HepG2 (cell line): Measurements from ENCODE around the gene CDCA5. TPM values are rescaled to one million over a fixed set of nuclear protein-coding genes. Genes with fewer than 3 reads are reported as not detected.
A peak's percentile ranks its signal among the peaks of the same experiment; 100 is the strongest.

Source experiments
- ARHGAP35 ChIP-seq: sonication (generic); formaldehyde crosslinking; IDR thresholded peaks from 2 replicates; pipeline ENCODE4 v1.9.0; 2022; ENCODE audit warnings: mild to moderate bottlenecking, inconsistent platforms, moderate library complexity, missing genetic modification reagents, borderline replicate concordance
- ELF4 ChIP-seq: sonication (generic); formaldehyde crosslinking; IDR thresholded peaks from 2 replicates; pipeline ENCODE4 v1.5.0; 2020; ENCODE audit warnings: missing genetic modification reagents, mild to moderate bottlenecking, moderate library complexity, borderline replicate concordance
- HDAC1 ChIP-seq: sonication (generic); formaldehyde crosslinking; IDR thresholded peaks from 2 replicates; pipeline ENCODE4 v1.5.1; 2020; ENCODE audit warnings: mild to moderate bottlenecking, missing genetic modification reagents
- HNRNPK ChIP-seq: fragments of 200-400 bp; formaldehyde crosslinking; IDR thresholded peaks from 2 replicates; pipeline ENCODE4 v1.6.1; 2018; ENCODE audit warnings: low read length, low read depth, moderate library complexity, mild to moderate bottlenecking; ENCODE audit not compliant: poor library complexity, severe bottlenecking
- NCOR1 ChIP-seq: fragments of 200-600 bp; sonication (generic); IDR thresholded peaks from 2 replicates; pipeline ENCODE4 v1.7.0; 2017; ENCODE audit warnings: antibody characterized with exemption, low read length, borderline replicate concordance
- RXRA ChIP-seq: sonication (generic); formaldehyde crosslinking; IDR thresholded peaks from 2 replicates; pipeline ENCODE4 v1.5.1; 2020; ENCODE audit warnings: missing genetic modification reagents
- SAP130 ChIP-seq: IDR thresholded peaks from 2 replicates; pipeline ENCODE4 v1.6.1; 2016; ENCODE audit warnings: low read depth
- SATB2 ChIP-seq: sonication (generic); formaldehyde crosslinking; IDR thresholded peaks from 2 replicates; pipeline ENCODE4 v1.5.0; 2020; ENCODE audit warnings: missing genetic modification reagents
- TFDP1 ChIP-seq: IDR thresholded peaks from 2 replicates; pipeline ENCODE4 v1.6.1; 2016; ENCODE audit warnings: missing compliant biosample characterization, missing genetic modification reagents, borderline replicate concordance
- ZNF792 ChIP-seq: IDR thresholded peaks from 2 replicates; pipeline ENCODE4 v1.6.1; 2016
- ZNF816 ChIP-seq: sonication (generic); formaldehyde crosslinking; IDR thresholded peaks from 2 replicates; pipeline ENCODE4 v1.8.0; 2022; ENCODE audit warnings: missing genetic modification reagents, mild to moderate bottlenecking, borderline replicate concordance
- ZNF841 ChIP-seq: sonication (generic); formaldehyde crosslinking; IDR thresholded peaks from 2 replicates; pipeline ENCODE4 v1.8.1; 2023; ENCODE audit warnings: missing genetic modification reagents, borderline replicate concordance
- polyA plus RNA-seq, 8 experiments: library from polyadenylated mRNA; depleted of rRNA in 3 of 8; stranded (reverse) in 7 of 8; unstranded in 1 of 8; fragments of >200 nt; fragmentation: Illumina TruSeq in 4 of 8; extraction: Trizol in 4 of 8; gene quantifications; 2 replicates each; pipeline versions ENCODE4 v1.2.1 to v1.2.3, GENCODE V29; 2011 to 2016; ENCODE audit warnings: low read depth in 4 of 8, missing spikeins in 1 of 8, mixed read lengths in 1 of 8; ENCODE audit not compliant: insufficient read depth in 1 of 8
- total RNA-seq, 5 experiments: library from RNA; depleted of rRNA; stranded (reverse); fragments of >200 nt; fragmentation: Illumina TruSeq; extraction: Trizol; gene quantifications; 2 replicates each; pipeline ENCODE4 v1.2.3, GENCODE V29; 2016; ENCODE audit warnings: low read depth in 1 of 5
- TF ChIP-seq, protein P1 (sequence below): sonication (generic); formaldehyde crosslinking; IDR thresholded peaks from 2 replicates; pipeline ENCODE4 v1.4.0; 2020; ENCODE audit warnings: missing genetic modification reagents, borderline replicate concordance
- TF ChIP-seq, protein P2 (sequence below): IDR thresholded peaks from 2 replicates; pipeline ENCODE4 v1.6.1; 2016; ENCODE audit warnings: mild to moderate bottlenecking
- TF ChIP-seq, protein P3 (sequence below): sonication (generic); formaldehyde crosslinking; IDR thresholded peaks from 2 replicates; pipeline ENCODE4 v1.4.0; 2020; ENCODE audit warnings: mild to moderate bottlenecking, missing genetic modification reagents, borderline replicate concordance
- TF ChIP-seq, protein P4 (sequence below), 2 experiments: IDR thresholded peaks; 2 replicates each; pipeline ENCODE4 v1.6.1; 2011 to 2012; ENCODE audit warnings: low read length in 2 of 2, borderline replicate concordance in 1 of 2, low read depth in 1 of 2, mild to moderate bottlenecking in 1 of 2, moderate library complexity in 1 of 2

CDCA5 gene
- total and polyA plus RNA-seq, 2 of the 13 experiments (the other 11 are each of a cell fraction or from before 2014, with no cell fraction given), result 13.5 to 50.6 TPM

DNA sequence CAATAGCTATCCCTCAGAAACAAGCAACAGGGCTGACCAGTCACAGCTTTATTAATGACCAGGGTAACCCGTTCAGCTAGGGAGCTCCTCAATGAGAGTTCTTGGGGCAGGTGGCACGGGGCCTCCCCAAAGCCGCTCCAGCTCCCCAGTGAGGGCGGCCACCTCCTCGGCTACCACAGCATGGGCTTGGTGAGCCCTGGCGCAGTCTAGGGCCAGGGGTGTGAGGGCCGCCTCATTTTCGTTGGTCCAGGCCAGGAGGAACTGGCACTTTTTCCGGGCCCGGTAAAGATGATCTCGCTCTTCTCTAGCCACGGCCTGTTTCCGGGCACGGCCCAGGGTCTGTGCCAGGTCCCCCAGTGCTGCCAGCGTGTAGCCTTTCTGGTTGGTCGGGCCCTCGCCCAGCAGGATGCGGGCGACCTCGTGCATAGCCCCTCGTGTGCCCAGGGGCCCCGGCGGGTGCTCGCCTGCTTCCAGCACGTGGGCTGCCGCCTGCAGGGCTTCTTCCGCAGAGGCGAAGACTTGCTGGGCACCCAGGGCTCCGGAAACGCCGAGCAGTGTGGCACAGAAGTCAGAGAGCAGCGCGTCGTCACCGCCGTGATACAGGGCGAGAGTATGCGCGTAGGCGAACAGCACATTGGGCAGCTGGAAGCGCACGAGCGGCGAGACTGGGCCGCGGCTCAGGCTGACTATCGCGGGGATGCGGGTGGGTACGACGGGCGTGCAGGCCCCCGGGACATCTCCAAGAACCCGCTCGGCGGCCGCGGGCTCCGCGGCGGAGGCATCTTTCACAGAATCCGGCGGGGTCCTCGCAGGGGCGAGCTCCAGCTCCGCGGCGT lies 32.7 kb upstream of the CDCA5 start (continued):
- TF ChIP-seq, protein P1, sequence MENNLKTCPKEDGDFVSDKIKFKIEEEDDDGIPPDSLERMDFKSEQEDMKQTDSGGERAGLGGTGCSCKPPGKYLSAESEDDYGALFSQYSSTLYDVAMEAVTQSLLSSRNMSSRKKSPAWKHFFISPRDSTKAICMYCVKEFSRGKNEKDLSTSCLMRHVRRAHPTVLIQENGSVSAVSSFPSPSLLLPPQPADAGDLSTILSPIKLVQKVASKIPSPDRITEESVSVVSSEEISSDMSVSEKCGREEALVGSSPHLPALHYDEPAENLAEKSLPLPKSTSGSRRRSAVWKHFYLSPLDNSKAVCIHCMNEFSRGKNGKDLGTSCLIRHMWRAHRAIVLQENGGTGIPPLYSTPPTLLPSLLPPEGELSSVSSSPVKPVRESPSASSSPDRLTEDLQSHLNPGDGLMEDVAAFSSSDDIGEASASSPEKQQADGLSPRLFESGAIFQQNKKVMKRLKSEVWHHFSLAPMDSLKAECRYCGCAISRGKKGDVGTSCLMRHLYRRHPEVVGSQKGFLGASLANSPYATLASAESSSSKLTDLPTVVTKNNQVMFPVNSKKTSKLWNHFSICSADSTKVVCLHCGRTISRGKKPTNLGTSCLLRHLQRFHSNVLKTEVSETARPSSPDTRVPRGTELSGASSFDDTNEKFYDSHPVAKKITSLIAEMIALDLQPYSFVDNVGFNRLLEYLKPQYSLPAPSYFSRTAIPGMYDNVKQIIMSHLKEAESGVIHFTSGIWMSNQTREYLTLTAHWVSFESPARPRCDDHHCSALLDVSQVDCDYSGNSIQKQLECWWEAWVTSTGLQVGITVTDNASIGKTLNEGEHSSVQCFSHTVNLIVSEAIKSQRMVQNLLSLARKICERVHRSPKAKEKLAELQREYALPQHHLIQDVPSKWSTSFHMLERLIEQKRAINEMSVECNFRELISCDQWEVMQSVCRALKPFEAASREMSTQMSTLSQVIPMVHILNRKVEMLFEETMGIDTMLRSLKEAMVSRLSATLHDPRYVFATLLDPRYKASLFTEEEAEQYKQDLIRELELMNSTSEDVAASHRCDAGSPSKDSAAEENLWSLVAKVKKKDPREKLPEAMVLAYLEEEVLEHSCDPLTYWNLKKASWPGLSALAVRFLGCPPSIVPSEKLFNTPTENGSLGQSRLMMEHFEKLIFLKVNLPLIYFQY (CRISPR knock-in tag), result no peak
- TF ChIP-seq, protein P2, sequence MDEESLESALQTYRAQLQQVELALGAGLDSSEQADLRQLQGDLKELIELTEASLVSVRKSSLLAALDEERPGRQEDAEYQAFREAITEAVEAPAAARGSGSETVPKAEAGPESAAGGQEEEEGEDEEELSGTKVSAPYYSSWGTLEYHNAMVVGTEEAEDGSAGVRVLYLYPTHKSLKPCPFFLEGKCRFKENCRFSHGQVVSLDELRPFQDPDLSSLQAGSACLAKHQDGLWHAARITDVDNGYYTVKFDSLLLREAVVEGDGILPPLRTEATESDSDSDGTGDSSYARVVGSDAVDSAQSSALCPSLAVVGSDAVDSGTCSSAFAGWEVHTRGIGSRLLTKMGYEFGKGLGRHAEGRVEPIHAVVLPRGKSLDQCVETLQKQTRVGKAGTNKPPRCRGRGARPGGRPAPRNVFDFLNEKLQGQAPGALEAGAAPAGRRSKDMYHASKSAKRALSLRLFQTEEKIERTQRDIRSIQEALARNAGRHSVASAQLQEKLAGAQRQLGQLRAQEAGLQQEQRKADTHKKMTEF (CRISPR knock-in tag), result no peak
- TF ChIP-seq ELF4 (no peak), TFDP1 (CRISPR knock-in tag) (peak; percentile 54; the same call in 1 of the 2 replicates), RXRA (no peak), NCOR1 (no peak), ARHGAP35 (no peak), ZNF792 (CRISPR knock-in tag) (no peak), ZNF816 (peak; percentile 22; the same call in 1 of the 2 replicates), HNRNPK (no peak), SATB2 (0 out of 2 replicates have a peak, but pooled peaks have one; percentile 15), ZNF841 (CRISPR knock-in tag) (0 out of 2 replicates have a peak, but pooled peaks have one; percentile 61), HDAC1 (no peak), SAP130 (CRISPR knock-in tag) (no peak)
- TF ChIP-seq, protein P3, sequence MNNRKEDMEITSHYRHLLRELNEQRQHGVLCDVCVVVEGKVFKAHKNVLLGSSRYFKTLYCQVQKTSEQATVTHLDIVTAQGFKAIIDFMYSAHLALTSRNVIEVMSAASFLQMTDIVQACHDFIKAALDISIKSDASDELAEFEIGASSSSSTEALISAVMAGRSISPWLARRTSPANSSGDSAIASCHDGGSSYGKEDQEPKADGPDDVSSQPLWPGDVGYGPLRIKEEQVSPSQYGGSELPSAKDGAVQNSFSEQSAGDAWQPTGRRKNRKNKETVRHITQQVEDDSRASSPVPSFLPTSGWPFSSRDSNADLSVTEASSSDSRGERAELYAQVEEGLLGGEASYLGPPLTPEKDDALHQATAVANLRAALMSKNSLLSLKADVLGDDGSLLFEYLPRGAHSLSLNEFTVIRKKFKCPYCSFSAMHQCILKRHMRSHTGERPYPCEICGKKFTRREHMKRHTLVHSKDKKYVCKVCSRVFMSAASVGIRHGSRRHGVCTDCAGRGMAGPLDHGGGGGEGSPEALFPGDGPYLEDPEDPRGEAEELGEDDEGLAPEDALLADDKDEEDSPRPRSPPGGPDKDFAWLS, result no peak
- TF ChIP-seq, protein P4, sequence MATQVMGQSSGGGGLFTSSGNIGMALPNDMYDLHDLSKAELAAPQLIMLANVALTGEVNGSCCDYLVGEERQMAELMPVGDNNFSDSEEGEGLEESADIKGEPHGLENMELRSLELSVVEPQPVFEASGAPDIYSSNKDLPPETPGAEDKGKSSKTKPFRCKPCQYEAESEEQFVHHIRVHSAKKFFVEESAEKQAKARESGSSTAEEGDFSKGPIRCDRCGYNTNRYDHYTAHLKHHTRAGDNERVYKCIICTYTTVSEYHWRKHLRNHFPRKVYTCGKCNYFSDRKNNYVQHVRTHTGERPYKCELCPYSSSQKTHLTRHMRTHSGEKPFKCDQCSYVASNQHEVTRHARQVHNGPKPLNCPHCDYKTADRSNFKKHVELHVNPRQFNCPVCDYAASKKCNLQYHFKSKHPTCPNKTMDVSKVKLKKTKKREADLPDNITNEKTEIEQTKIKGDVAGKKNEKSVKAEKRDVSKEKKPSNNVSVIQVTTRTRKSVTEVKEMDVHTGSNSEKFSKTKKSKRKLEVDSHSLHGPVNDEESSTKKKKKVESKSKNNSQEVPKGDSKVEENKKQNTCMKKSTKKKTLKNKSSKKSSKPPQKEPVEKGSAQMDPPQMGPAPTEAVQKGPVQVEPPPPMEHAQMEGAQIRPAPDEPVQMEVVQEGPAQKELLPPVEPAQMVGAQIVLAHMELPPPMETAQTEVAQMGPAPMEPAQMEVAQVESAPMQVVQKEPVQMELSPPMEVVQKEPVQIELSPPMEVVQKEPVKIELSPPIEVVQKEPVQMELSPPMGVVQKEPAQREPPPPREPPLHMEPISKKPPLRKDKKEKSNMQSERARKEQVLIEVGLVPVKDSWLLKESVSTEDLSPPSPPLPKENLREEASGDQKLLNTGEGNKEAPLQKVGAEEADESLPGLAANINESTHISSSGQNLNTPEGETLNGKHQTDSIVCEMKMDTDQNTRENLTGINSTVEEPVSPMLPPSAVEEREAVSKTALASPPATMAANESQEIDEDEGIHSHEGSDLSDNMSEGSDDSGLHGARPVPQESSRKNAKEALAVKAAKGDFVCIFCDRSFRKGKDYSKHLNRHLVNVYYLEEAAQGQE (IDR thresholded peaks at IDR 0.05; ENCODE audit: borderline replicate concordance in 1 of 2, low read depth in 1 of 2, low read length in 2 of 2), result no peak
